ENCODE measurements around the gene DOCK1.
"Not testable (repeated sequence)": the region's sequence is repeated elsewhere in the genome, so short reads cannot be mapped to it uniquely, and the experiment has no call there.

DOCK1 gene

GRCh38 chr10:126904818-126905701 is at the start of gene DOCK1:
Gene DOCK1 (plus strand): TSS chr10:126905428. CDS start chr10:126905518, 90 bp downstream.
- DNase-seq, result peak; percentile 14 to 26

DNA sequence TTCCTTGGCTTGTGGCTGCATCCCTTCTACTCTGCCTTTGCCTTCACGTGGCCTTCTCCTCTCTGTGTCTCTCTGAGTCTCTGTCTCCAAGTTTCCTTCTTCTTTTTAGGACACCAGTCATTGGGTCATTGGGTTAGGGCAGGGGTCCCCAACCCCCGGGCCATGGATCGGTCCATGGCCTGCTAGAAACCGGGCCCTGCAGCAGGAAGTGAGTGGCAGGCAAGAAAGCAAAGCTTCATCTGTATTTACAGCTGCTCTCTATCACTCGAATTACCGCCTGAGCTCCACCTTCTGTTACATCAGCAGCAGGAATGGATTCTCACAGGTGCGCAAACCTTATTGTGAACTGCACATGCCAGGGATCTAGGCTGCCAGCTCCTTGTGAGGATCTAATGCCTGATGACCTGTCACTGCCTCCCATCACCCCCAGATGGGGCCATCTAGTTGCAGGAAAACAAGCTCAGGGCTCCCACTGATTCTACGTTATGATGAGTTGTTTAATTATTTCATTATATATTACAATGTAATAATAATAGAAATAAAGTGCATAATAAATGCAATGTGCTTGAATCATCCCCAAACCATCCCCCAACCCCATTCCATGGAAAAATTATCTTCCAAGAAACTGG is 47.9 kb upstream of the DOCK1 start:
- DNase-seq, result no peak

DNA sequence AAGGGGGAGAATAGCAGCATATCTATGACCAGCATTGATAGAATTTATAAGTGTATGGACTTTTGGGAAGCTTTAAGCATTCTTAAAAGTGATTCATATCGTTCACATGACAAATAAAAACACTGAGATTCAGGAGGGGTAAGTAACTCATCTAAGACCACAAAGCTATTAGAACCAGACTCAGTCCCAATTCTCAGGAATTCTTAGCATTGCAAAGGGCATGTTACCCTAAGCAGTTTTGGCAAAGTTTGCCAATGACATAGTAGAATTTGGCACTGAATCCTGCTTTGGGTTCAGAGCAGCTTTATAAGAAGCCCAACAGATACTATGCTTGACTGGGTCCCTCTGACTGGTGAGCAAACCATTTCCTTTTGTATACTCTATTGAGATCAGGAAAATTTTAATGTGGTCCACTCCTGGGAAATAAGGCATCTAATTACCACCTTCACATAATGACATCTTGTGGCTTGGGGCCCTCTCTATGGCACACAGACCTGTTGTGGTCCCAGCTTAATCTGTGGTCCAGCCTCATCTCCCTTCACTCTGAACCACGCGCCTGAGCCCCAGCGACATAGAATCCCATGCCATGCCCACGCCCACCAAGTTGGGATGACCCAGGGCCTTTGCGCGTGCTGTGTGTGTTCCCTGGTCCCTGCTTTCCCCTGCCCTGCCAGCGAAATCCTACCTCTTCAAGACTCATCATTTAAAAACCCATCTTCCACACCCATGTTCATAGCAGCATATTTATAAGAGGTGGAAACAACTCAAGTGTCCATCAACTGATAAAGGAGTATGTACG is 37.5 kb upstream of the DOCK1 start:
- DNase-seq, result no peak

GRCh38 chr10:126868371-126868770 is 36.9 kb upstream of the DOCK1 start:
- no peak for DNase-seq

DNA sequence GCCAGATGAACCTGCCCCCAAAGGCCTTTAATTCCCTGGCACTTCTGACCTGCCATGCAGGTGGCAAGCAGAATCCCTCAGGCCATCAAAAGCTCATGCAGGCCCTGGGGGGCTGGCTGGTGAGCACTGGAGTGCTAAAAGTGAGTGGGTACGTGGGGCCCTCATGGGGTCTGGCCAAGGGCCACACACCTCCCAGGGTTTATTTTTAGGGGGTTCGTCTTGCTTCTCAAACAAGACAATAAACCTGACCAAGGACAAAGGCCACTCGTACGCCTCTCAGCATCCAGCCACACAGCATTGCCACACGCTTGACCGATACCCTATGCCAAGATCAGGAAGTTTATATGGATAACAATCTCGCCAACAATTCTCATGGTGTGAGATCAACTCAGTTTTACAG is 33.1 kb upstream of the DOCK1 start:
- no peak for DNase-seq

GRCh38 chr10:126872768-126873167 is 32.5 kb upstream of the DOCK1 start:
- DNase-seq, result no peak

DNA sequence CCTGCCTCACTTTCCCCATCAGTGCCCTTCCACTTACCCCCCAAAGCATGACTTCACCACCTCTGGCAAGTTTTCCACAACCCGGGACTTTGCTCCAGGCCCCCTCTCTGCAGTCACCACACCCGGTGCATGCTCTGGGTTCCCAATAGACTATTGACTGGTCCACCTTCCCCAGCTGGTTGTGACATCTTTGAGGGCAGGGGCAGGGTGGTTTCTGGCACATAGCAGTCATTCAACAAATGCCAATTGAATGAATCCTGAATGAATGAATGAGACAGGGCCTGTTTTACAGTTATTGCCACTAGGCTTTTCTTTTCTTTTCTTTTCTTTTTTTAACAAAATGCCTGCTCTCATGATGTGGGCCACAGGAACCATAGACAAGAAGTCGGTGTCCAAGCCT is 28.8 kb upstream of the DOCK1 start:
- no peak for DNase-seq

DNA sequence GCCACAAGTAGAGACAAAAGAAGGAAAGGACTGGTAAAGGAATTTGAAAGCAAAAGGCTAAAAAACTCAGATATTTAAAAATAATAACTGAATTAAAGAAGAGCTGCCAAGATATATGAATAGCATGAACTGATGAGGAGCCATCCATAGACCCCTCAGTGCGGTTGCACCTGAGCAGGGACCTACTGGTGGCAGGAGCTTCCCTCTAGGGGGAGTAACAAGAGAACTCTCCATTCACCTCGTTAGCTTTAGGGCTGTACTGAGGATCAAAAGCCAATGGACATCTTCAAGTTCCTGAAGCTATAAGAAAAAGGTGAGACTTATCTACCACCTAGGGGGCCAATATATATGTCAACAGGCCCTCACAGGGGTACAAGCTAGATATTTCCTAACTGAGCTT is 27.8 kb upstream of the DOCK1 start:
- no peak for DNase-seq

GRCh38 chr10:126878594-126878993 is 26.6 kb upstream of the DOCK1 start:
- DNase-seq, result no peak

DNA sequence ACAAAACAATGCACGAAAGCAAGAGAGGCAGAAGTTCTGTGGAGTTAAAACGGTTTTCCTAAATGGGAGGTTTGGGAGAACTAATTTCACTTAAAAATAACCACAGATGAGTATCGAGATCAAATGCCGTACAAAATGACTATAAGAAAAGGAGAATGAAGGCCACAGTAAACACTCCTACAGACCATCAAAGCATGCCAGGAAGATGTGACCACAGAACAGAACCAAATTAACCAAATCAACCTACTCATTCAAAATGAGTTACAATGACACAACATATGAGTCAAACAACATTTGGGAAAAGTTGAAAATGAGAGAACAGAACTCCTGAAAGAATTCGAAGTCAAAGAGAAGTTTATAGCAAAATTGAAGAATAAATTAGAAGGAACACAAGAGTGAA is 24.3 kb upstream of the DOCK1 start:
- no peak for DNase-seq

GRCh38 chr10:126882055-126882454 is 23.2 kb upstream of the DOCK1 start:
- DNase-seq, result not testable (repeated sequence)

DNA sequence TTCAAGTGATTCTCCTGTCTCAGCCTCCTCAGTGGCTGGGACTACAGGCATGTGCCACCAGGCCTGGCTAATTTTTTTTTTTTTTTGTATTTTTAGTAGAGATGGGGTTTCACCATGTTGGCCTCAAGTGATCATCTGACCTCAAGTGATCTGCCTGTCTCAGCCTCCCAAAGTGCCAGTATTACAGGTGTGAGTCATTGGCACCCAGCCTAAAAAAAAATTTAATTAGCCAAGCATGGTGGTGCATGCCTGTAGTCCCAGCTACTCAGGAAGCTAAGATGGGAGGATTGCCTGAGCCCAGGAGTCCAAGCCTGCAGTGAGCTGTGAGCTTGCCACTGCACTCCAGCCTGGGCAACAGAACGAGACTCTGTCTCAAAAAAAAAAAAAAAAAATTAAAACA is 16.8 kb upstream of the DOCK1 start:
- DNase-seq, result not testable (repeated sequence)

- DNase-seq, result no peak
Measured at GRCh38 chr10:126889421-126889820, 15.8 kb upstream of the DOCK1 start.

DNA sequence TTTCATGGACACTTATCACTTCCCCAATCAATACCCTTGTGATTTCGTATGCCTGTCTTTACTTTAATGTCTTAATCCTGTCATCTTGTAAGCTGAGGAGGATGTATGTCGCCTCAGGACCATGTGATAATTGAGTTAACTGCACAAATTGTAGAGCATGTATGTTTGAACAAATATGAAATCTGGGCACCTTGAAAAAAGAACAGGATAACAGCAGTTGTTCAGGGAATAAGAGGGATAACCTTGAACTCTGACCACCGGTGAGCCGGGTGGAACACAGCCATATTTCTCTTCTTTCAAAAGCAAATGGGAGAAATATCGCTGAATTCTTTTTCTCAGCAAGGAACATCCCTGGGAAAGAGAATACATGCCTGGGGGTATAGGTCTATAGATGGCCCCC is 14.4 kb upstream of the DOCK1 start:
- DNase-seq, result not testable (repeated sequence)

GRCh38 chr10:126892226-126893175 is 12.7 kb upstream of the DOCK1 start:
- DNase-seq, result no peak

GRCh38 chr10:126893206-126893605 is 12.0 kb upstream of the DOCK1 start:
- DNase-seq, result no peak

DNA sequence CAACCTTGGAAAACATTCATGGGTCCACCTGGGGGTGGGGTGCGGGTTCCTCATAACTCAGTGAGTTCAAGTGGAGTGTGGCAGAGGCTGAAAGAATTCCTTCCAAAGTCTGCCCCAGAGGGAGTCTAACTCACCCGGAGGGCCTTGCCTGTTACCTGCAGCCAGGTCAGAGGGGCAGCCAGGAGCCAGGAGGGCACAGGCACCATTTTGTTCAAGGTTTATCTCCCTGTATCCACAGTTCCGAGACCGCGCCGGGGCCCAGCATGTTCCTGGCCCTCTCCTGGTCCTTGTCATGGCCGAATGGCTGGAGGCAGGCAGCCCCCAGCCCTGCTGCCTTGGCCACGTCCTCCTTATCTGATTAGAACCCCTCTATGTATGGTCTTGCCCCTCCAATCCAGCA is 11.4 kb upstream of the DOCK1 start:
- DNase-seq, result no peak

DNA sequence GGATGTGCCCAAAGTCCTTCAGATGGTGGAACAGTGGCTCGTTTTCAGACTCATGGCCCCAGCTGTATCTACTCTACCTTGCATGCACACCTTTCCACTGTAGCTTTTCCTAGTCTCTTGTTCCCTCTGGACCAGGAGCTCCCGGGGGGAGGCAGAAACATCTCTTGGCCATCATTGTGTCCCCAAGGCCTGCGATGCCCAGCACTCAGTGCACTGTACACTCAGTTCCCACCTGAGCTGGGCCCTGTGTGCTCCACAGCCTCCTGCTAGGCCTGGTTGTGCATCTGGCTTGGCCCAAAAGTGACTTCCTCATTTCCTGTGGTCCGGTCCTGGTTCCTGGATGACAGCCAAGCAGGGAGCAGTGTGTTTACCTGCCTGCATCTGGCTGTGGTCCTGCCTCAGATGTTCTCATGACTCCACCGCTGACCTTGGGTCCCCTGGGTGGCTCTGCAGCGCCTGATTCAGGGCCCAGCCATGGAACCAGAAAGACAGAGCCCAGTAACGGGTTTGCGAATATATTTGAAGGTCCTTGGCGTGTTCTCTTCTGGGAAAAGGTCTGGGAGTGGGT is 9.9 kb upstream of the DOCK1 start:
- DNase-seq, result no peak

DNA sequence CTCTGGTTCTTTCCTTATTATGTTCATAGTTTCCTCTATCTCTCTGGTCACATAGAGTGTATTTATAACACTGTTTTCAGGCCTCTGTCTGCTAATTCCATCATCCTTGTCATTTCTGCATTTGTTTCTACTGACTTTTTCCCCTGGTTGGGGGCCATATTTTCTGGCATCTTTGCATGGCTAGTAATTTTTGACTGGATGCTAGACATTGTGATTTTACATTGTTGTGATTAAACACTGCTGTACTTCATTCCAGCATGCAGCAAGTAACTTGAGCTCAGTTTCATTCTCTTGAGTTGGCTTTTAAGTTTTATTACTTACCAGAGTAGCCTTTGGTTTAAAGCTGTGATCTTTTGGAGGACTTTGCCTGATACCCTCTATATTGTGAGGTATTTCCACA is 6.8 kb upstream of the DOCK1 start:
- DNase-seq, result no peak

DNA sequence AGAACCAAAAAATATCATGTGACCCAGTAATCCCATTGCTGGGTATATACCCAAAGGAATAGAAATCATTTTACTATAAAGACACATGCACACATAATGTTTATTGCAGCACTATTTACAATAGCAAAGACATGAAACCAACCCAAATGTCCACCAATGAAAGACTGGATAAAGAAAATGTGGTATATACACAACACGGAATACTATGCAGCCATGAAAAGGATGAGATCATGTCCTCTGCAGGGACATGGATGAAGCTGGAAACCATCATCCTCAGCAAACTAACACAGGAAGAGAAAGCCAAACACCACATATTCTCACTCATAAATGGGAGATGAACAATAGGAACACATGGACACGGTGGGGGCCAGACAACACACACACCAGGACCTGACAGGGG is 5.7 kb upstream of the DOCK1 start:
- DNase-seq, result not testable (repeated sequence)

DNA sequence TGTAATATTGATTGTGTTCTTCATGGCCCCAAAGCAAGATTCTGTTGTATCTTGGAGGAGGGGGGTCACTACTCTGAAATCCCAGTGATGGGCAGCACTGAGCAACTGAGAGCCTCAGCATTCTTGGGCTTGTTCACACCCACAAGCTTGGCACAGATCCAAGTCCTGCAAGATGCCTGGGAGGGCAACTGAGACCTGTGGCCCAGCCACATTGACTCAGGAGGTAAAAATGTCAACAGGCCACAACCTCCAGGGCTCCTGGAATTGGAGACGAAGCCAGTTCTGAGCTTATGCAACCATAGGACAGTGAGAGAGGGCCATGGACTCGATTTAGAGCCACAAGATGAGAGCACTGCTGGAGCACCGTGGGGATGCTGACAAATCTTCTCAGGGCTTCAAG is 3.1 kb upstream of the DOCK1 start:
- DNase-seq, result no peak
